GM13977 (cell line): ENCODE measurements around the gene CEP152.

Experiments used
- DNase-seq: peaks from one replicate; pipeline ENCODE4 v3.0.0; 2012; ENCODE audit warnings: low spot score
- CTCF ChIP-seq: IDR thresholded peaks from 2 replicates; pipeline ENCODE4 v1.5.1; 2012; ENCODE audit warnings: mild to moderate bottlenecking, control low read depth; ENCODE audit not compliant: insufficient read depth; ENCODE audit errors: extremely low read depth, missing control alignments
- in situ Hi-C: fragments of 300-500 bp; cut with MboI; formaldehyde crosslinking; loops from one replicate; pipeline ENCODE4 v1.12.0; 2022; ENCODE audit warnings: low sequenced_read_pairs, low pct_unique_long_range_greater_than_20kb, mixed read lengths, inconsistent platforms; ENCODE audit not compliant: unreplicated experiment

The CEP152 gene

GRCh38 chr15:48719668-48720067, 91.2 kb downstream of the CEP152 start:
- in situ Hi-C loops = no loop called here
- no peak for TF ChIP-seq CTCF
- no peak for DNase-seq

- TF ChIP-seq CTCF = no peak
- no peak for DNase-seq
- in situ Hi-C loops = no loop called here
Measured at GRCh38 chr15:48718646-48719045, 92.2 kb downstream of the CEP152 start.

GRCh38 chr15:48717458-48717857, 93.4 kb downstream of the CEP152 start:
- TF ChIP-seq CTCF = no peak
- no peak for DNase-seq
- in situ Hi-C loops = no loop called here

- no peak for TF ChIP-seq CTCF
- in situ Hi-C loops = no loop called here
- no peak for DNase-seq
Measured at GRCh38 chr15:48712546-48712945, 98.3 kb downstream of the CEP152 start.

- no peak for DNase-seq
- TF ChIP-seq CTCF = no peak
- in situ Hi-C loops = no loop called here
Measured at GRCh38 chr15:48710952-48711495, 99.8 kb downstream of the CEP152 start.

- TF ChIP-seq CTCF = no peak
- in situ Hi-C loops = no loop called here
- no peak for DNase-seq
Measured at GRCh38 chr15:48708641-48709040, 102.2 kb downstream of the CEP152 start.

GRCh38 chr15:48705381-48705780, 105.5 kb downstream of the CEP152 start:
- in situ Hi-C loops = no loop called here
- no peak for DNase-seq
- no peak for TF ChIP-seq CTCF
